HEK293 (cell line): ENCODE data around the gene SLC12A8.

ENCODE experiments used
- HOXA7 ChIP-seq: sonication (generic); formaldehyde crosslinking; IDR thresholded peaks from 2 replicates; pipeline ENCODE4 v1.8.1; 2022; ENCODE audit warnings: missing genetic modification reagents, borderline replicate concordance
- TRIM28 ChIP-seq: IDR thresholded peaks from 2 replicates; pipeline ENCODE4 v1.6.1; 2011; ENCODE audit warnings: low read length, control low read depth, borderline replicate concordance
- ZBTB8A ChIP-seq: fragments of 450-650 bp; formaldehyde crosslinking; IDR thresholded peaks from 2 replicates; pipeline ENCODE4 v1.5.1; 2016; ENCODE audit warnings: missing biosample characterization, missing genetic modification characterization
- ZNF510 ChIP-seq: fragments of 450-650 bp; formaldehyde crosslinking; IDR thresholded peaks from 2 replicates; pipeline ENCODE4 v1.5.1; 2018; ENCODE audit warnings: mild to moderate bottlenecking, missing genetic modification characterization, missing biosample characterization; ENCODE audit not compliant: insufficient replicate concordance
- ZNF560 ChIP-seq: fragments of 450-650 bp; formaldehyde crosslinking; IDR thresholded peaks from 2 replicates; pipeline ENCODE4 v1.5.1; 2017; ENCODE audit warnings: missing biosample characterization, missing genetic modification characterization, borderline replicate concordance
- ZSCAN30 ChIP-seq: fragments of 450-650 bp; IDR thresholded peaks from 2 replicates; pipeline ENCODE4 v1.5.1; 2018; ENCODE audit warnings: missing biosample characterization, mild to moderate bottlenecking, missing genetic modification characterization, moderate library complexity
- TF ChIP-seq, protein P1 (sequence below): fragments of 450-650 bp; formaldehyde crosslinking; IDR thresholded peaks from 2 replicates; pipeline ENCODE4 v1.5.1; 2016; ENCODE audit warnings: missing biosample characterization, missing genetic modification characterization
- TF ChIP-seq, protein P2 (sequence below): fragments of 450-650 bp; formaldehyde crosslinking; IDR thresholded peaks from 2 replicates; pipeline ENCODE4 v1.5.1; 2016; ENCODE audit warnings: missing biosample characterization, missing genetic modification characterization
- TF ChIP-seq, protein P3 (sequence below): fragments of 450-650 bp; formaldehyde crosslinking; IDR thresholded peaks from 2 replicates; pipeline ENCODE4 v1.5.1; 2016; ENCODE audit warnings: missing biosample characterization, missing genetic modification characterization

GRCh38 chr3:125045194-125045593 lies 167.4 kb downstream of the SLC12A8 start:
- TF ChIP-seq ZNF510 (tag by site-specific recombination) (no peak), ZSCAN30 (no peak), ZNF560 (tag by site-specific recombination) (no peak), HOXA7 (CRISPR knock-in tag) (no peak), TRIM28 (no peak), ZBTB8A (no peak)
- TF ChIP-seq, protein P1, sequence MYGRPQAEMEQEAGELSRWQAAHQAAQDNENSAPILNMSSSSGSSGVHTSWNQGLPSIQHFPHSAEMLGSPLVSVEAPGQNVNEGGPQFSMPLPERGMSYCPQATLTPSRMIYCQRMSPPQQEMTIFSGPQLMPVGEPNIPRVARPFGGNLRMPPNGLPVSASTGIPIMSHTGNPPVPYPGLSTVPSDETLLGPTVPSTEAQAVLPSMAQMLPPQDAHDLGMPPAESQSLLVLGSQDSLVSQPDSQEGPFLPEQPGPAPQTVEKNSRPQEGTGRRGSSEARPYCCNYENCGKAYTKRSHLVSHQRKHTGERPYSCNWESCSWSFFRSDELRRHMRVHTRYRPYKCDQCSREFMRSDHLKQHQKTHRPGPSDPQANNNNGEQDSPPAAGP (tag by site-specific recombination): no peak
- TF ChIP-seq, protein P2, sequence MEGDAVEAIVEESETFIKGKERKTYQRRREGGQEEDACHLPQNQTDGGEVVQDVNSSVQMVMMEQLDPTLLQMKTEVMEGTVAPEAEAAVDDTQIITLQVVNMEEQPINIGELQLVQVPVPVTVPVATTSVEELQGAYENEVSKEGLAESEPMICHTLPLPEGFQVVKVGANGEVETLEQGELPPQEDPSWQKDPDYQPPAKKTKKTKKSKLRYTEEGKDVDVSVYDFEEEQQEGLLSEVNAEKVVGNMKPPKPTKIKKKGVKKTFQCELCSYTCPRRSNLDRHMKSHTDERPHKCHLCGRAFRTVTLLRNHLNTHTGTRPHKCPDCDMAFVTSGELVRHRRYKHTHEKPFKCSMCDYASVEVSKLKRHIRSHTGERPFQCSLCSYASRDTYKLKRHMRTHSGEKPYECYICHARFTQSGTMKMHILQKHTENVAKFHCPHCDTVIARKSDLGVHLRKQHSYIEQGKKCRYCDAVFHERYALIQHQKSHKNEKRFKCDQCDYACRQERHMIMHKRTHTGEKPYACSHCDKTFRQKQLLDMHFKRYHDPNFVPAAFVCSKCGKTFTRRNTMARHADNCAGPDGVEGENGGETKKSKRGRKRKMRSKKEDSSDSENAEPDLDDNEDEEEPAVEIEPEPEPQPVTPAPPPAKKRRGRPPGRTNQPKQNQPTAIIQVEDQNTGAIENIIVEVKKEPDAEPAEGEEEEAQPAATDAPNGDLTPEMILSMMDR (tag by site-specific recombination): no peak
- TF ChIP-seq, protein P3, sequence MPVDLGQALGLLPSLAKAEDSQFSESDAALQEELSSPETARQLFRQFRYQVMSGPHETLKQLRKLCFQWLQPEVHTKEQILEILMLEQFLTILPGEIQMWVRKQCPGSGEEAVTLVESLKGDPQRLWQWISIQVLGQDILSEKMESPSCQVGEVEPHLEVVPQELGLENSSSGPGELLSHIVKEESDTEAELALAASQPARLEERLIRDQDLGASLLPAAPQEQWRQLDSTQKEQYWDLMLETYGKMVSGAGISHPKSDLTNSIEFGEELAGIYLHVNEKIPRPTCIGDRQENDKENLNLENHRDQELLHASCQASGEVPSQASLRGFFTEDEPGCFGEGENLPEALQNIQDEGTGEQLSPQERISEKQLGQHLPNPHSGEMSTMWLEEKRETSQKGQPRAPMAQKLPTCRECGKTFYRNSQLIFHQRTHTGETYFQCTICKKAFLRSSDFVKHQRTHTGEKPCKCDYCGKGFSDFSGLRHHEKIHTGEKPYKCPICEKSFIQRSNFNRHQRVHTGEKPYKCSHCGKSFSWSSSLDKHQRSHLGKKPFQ (tag by site-specific recombination): no peak
